ENCODE results near the gene TMEM86B. TPM values are rescaled to one million over a fixed set of nuclear protein-coding genes. Genes with fewer than 3 reads are reported as not detected.
A peak's percentile ranks its signal among the peaks of the same experiment; 100 is the strongest.

Gene TMEM86B
- total and polyA plus RNA-seq, 2 experiments from 2014 or later, result 0.46 to 2.4 TPM

DNA sequence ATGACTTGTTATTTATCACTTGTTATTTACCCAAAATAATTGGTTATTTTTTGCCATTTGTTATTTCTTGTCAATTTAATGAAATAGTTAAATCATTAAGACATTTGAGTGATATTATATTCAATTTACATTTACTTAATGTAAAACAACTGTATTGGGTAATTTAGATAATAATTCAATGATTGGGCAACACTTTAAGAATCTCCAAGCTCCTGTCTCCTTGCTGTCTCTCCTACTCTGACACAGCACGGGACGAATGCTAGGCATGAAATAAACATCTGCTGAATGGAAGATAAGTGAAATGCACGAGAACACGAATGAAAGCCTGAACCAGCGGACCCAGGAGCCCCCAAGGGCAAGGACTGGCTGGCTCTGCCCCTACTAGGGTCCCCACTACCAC lies 36.0 kb upstream of the TMEM86B start:
- WGBS, 2 experiments (ENCODE audit: low coverage in 1 of 2, low lambda C conversion rate in 2 of 2, missing lambda C conversion rate in 2 of 2), result 72 to 90% methylated on average over 5 of the region's 5 CpGs
- H3K4me3 ChIP-seq, result no peak overlapping the region
- in situ Hi-C loops (cut with MboI), result no loop called here

DNA sequence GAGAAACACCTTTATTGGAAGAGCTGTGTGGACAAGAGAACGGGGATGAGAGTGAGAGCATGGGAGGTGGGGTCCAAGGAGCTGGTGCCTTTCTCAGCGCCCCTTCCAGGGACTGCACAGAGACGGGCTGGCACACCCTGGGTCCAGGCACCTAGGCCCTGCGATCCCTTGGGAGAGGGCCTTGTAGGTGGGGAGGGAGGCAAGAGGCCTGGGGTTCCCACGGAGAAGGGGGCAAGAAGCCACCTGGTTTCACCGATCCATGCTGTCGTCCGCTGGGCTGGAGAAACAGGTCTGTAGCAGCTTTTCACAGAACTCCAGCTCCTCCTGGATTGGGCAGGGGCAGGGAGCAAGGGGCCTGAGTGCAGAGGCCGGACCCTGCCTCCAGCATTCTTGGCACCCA lies 33.8 kb upstream of the TMEM86B start:
- Histone ChIP-seq H3K27ac (no peak overlapping the region), H3K4me2 (ENCODE audit: unreplicated experiment) (no peak overlapping the region), H3K4me1 (ENCODE audit: insufficient read depth) (peaks cover 7% of the 10 kb centered on the region), H3K36me3 (ENCODE audit: low read depth) (no peaks in the 10 kb centered on the region; the same call in 1 of the 2 replicates), H2AFZ (no peak overlapping the region), H3K27me3 (replicated peaks; ENCODE audit: insufficient read depth) (no peaks in the 10 kb centered on the region), H3F3A (ENCODE audit: insufficient read depth) (peaks cover 20% of the 10 kb centered on the region; the same call in 1 of the 2 replicates), H3K79me2 (ENCODE audit: insufficient read depth) (peaks cover 17% of the 10 kb centered on the region), H3K9ac (no peak overlapping the region), H3K9me3 (ENCODE audit: low read depth) (no peaks in the 10 kb centered on the region), H3K4me3 (no peak overlapping the region), H4K20me1 (ENCODE audit: insufficient read depth) (no peaks in the 10 kb centered on the region), H3K9me2 (ENCODE audit: insufficient read depth) (no peaks in the 10 kb centered on the region)
- in situ Hi-C loops (cut with MboI), result no loop called here
- TF ChIP-seq EZH2phosphoT487 (IDR thresholded peaks at IDR 0.05; ENCODE audit: insufficient read depth, low read depth), result no peak
- TF ChIP-seq EZH2 (IDR thresholded peaks at IDR 0.05; ENCODE audit: insufficient read depth, poor library complexity, severe bottlenecking), result no peak
- DNase-seq, result no peak
- WGBS, 2 experiments (ENCODE audit: low coverage in 1 of 2, low lambda C conversion rate in 2 of 2, missing lambda C conversion rate in 2 of 2), result 96 to 98% methylated on average over 9 of the region's 9 CpGs

More for the DNA sequence above, 36.0 kb upstream of the TMEM86B start:
- DNase-seq, result no peak
- no peaks in the 10 kb centered on the region; the same call in 1 of the 2 replicates for H3K36me3 ChIP-seq (ENCODE audit: low read depth)
- H3K4me1 ChIP-seq (ENCODE audit: insufficient read depth), result peaks cover 6% of the 10 kb centered on the region
- no peak overlapping the region for H3K9ac ChIP-seq
- no peak overlapping the region for H3K27ac ChIP-seq
- no peaks in the 10 kb centered on the region for H3K9me2 ChIP-seq (ENCODE audit: insufficient read depth)
- no peaks in the 10 kb centered on the region for H3K9me3 ChIP-seq (ENCODE audit: low read depth)
- TF ChIP-seq EZH2 (IDR thresholded peaks at IDR 0.05; ENCODE audit: insufficient read depth, poor library complexity, severe bottlenecking) (no peak), EZH2phosphoT487 (IDR thresholded peaks at IDR 0.05; ENCODE audit: insufficient read depth, low read depth) (no peak)
- no peak overlapping the region for H3K4me2 ChIP-seq (ENCODE audit: unreplicated experiment)
- no peaks in the 10 kb centered on the region for H4K20me1 ChIP-seq (ENCODE audit: insufficient read depth)
- H3K79me2 ChIP-seq (ENCODE audit: insufficient read depth), result peaks cover 4% of the 10 kb centered on the region; the same call in 1 of the 2 replicates
- no peaks in the 10 kb centered on the region for H3K27me3 ChIP-seq (replicated peaks; ENCODE audit: insufficient read depth)
- no peak overlapping the region for H2AFZ ChIP-seq
- H3F3A ChIP-seq (ENCODE audit: insufficient read depth), result peaks cover 15% of the 10 kb centered on the region; the same call in 1 of the 2 replicates

DNA sequence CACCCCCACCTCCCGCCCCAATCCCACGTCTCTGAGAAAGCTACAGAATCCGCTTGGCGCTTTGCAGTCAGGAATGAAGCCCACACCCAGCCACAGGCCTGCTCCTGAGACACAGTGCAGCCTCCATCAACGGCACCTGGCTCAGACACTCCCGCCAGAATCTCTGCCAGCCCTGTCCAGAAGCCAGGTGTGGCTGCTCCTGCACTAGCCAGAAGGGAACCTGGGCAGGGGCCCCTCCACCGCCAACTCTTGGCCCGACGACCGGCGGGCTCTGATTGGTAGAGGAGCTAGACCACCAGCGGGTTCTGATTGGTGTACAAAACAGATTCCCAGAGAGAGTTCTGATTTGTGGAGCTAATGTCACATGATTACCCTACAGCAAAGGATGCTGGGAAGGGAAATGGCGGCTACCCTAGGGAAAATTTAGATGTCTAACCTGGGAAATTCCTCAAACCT lies 33.1 kb upstream of the TMEM86B start:
- H3K4me2 ChIP-seq (ENCODE audit: unreplicated experiment), result no peak overlapping the region
- no peaks in the 10 kb centered on the region for H3K27me3 ChIP-seq (replicated peaks; ENCODE audit: insufficient read depth)
- H2AFZ ChIP-seq, result no peak overlapping the region
- DNase-seq, result no peak
- no peaks in the 10 kb centered on the region; the same call in 1 of the 2 replicates for H3K36me3 ChIP-seq (ENCODE audit: low read depth)
- in situ Hi-C loops (cut with MboI), result no loop called here
- H3K27ac ChIP-seq, result no peak overlapping the region
- no peaks in the 10 kb centered on the region for H3K9me3 ChIP-seq (ENCODE audit: low read depth)
- 0 out of 2 replicates have a peak, but pooled peaks cover under 1% of the 10 kb centered on the region for H4K20me1 ChIP-seq (ENCODE audit: insufficient read depth)
- TF ChIP-seq EZH2phosphoT487 (IDR thresholded peaks at IDR 0.05; ENCODE audit: insufficient read depth, low read depth) (no peak), EZH2 (IDR thresholded peaks at IDR 0.05; ENCODE audit: insufficient read depth, poor library complexity, severe bottlenecking) (no peak)
- H3K79me2 ChIP-seq (ENCODE audit: insufficient read depth), result peaks cover 22% of the 10 kb centered on the region
- 87 to 90% methylated on average over 13 of the region's 13 CpGs for WGBS, 2 experiments (ENCODE audit: low coverage in 1 of 2, low lambda C conversion rate in 2 of 2, missing lambda C conversion rate in 2 of 2)
- H3K9ac ChIP-seq, result no peak overlapping the region
- peaks cover 27% of the 10 kb centered on the region for H3F3A ChIP-seq (ENCODE audit: insufficient read depth)
- H3K9me2 ChIP-seq (ENCODE audit: insufficient read depth), result no peaks in the 10 kb centered on the region
- H3K4me1 ChIP-seq (ENCODE audit: insufficient read depth), result peaks cover 13% of the 10 kb centered on the region
- no peak overlapping the region for H3K4me3 ChIP-seq

DNA sequence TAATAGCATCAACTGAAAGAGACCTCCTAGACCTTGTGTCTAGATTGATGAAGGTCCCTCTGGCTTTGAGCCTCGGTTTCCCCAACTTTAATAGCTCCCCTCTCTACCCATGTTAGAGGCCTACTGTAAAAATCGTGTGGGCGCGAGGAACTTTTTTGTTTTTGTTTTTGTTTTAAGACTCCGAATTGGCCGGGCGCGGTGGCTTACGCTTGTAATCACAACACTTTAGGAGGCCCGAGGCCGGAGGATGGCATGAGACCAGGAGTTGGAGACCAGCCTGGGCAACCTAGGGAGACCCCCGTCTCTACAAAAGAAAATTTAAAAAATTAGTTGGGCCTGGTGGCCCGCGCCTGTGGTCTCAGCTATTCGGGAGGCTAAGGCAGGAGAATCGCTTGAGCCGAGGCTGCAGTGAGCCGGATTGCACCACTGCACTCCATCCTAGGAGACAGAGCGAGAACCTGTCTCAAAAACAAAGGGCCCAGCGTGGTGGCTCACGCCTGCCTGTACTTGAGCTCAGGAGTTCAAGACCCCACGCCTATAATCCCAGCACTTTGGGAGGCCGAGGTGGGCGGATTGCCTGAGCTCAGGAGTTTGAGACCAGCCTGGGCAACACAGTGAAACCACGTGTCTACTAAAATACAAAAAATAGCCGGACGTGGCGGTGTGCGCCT lies 31.1 kb upstream of the TMEM86B start:
- in situ Hi-C loops (cut with MboI), result no loop called here
- Histone ChIP-seq H3K9ac (peak overlapping the region; percentile 92), H3K36me3 (ENCODE audit: low read depth) (no peaks in the 10 kb centered on the region; the same call in 1 of the 2 replicates), H3K27me3 (replicated peaks; ENCODE audit: insufficient read depth) (no peaks in the 10 kb centered on the region), H3K27ac (peak overlapping the region; percentile 93), H3K9me2 (ENCODE audit: insufficient read depth) (no peaks in the 10 kb centered on the region), H3K4me1 (ENCODE audit: insufficient read depth) (peaks cover 26% of the 10 kb centered on the region), H3K79me2 (ENCODE audit: insufficient read depth) (peaks cover 40% of the 10 kb centered on the region), H3F3A (ENCODE audit: insufficient read depth) (peaks cover 32% of the 10 kb centered on the region), H2AFZ (peak overlapping the region; percentile 93), H3K9me3 (ENCODE audit: low read depth) (no peaks in the 10 kb centered on the region), H3K4me3 (peak overlapping the region; percentile 98), H3K4me2 (ENCODE audit: unreplicated experiment) (peak overlapping the region; percentile 92), H4K20me1 (ENCODE audit: insufficient read depth) (peaks cover 6% of the 10 kb centered on the region; the same call in 1 of the 2 replicates)
- WGBS, 2 experiments (ENCODE audit: low coverage in 1 of 2, low lambda C conversion rate in 2 of 2, missing lambda C conversion rate in 2 of 2), result 39 to 42% methylated on average over 27 to 29 of the region's 29 CpGs
- no peak for DNase-seq
- TF ChIP-seq EZH2phosphoT487 (IDR thresholded peaks at IDR 0.05; ENCODE audit: insufficient read depth, low read depth), result no peak
- TF ChIP-seq EZH2 (IDR thresholded peaks at IDR 0.05; ENCODE audit: insufficient read depth, poor library complexity, severe bottlenecking), result no peak
